H1 (cell line): Measurements from ENCODE around the gene GOLPH3L. TPM values are rescaled to one million over a fixed set of nuclear protein-coding genes. Genes with fewer than 3 reads are reported as not detected.
"Not testable (repeated sequence)": the region's sequence is repeated elsewhere in the genome, so short reads cannot be mapped to it uniquely, and the experiment has no call there.

Source experiments
- CTCF ChIA-PET: fragments of 300-600 bp; sonication (Branson Sonifier 250); formaldehyde crosslinking; loops from one replicate; lab custom pipeline; 2021; ENCODE audit not compliant: partially characterized antibody; lab: Charles Lee
- POLR2A ChIA-PET: fragments of 300-600 bp; sonication (Branson Sonifier 250); formaldehyde crosslinking; loops from one replicate; lab custom pipeline; 2021; ENCODE audit warnings: inconsistent platforms; ENCODE audit not compliant: partially characterized antibody; lab: Charles Lee
- DNase-seq, 2 experiments: peaks; one replicate each; pipeline versions ENCODE4 v3.0.0 to v3.0.0-alpha.2; 2010 to 2022; ENCODE audit warnings: low spot score in 2 of 2, low read depth in 1 of 2, mixed read lengths in 1 of 2
- FAIRE-seq: peaks from 2 replicates; lab custom pipeline; 2011; peaks lifted over from hg19 to GRCh38; lab: Jason Lieb, UNC
- H2AFZ ChIP-seq: 2 replicates; pipeline ENCODE4 v1.8.1; 2012; ENCODE audit warnings: low read length, inconsistent platforms
- H2AK5ac ChIP-seq: 2 replicates; pipeline ENCODE4 v1.6.1; 2013; ENCODE audit warnings: low read depth, low read length
- H2BK120ac ChIP-seq: replicated peaks from 2 replicates; pipeline ENCODE3; 2013; ENCODE audit warnings: low read depth, low read length, inconsistent platforms
- H2BK12ac ChIP-seq: 2 replicates; pipeline ENCODE4 v1.6.1; 2013; ENCODE audit warnings: low read depth, low read length
- H2BK15ac ChIP-seq: 2 replicates; pipeline ENCODE4 v1.6.1; 2013; ENCODE audit warnings: low read length
- H2BK20ac ChIP-seq: 2 replicates; pipeline ENCODE4 v1.6.1; 2013; ENCODE audit warnings: low read length
- H2BK5ac ChIP-seq: 2 replicates; pipeline ENCODE4 v1.6.1; 2013; ENCODE audit warnings: low read depth, low read length
- H3K14ac ChIP-seq: 2 replicates; pipeline ENCODE4 v1.6.1; 2013; ENCODE audit warnings: inconsistent platforms; ENCODE audit not compliant: insufficient read length
- H3K18ac ChIP-seq: 2 replicates; pipeline ENCODE4 v1.6.1; 2013; ENCODE audit warnings: low read length; ENCODE audit errors: extremely low read depth
- H3K23ac ChIP-seq: 2 replicates; pipeline ENCODE4 v1.6.1; 2013; ENCODE audit warnings: inconsistent platforms; ENCODE audit not compliant: insufficient read length
- H3K23me2 ChIP-seq: 2 replicates; pipeline ENCODE4 v1.6.1; 2013; ENCODE audit warnings: low read depth, low read length
- H3K27ac ChIP-seq: 2 replicates; pipeline ENCODE4 v1.6.1; 2011; ENCODE audit warnings: low read depth, low read length, inconsistent platforms
- H3K27me3 ChIP-seq, 4 experiments: replicated peaks in 1 of 4; 1 replicate in 1 of 4; 2 replicates in 3 of 4; pipeline versions ENCODE4 v1.6.1 to v1.8.1; 2011 to 2013; ENCODE audit warnings: low read length in 3 of 4, mild to moderate bottlenecking in 3 of 4, inconsistent platforms in 2 of 4, mixed read lengths in 2 of 4, moderate library complexity in 1 of 4; ENCODE audit not compliant: control insufficient read depth in 3 of 4, insufficient read depth in 3 of 4; ENCODE audit errors: extremely low read depth in 1 of 4
- H3K36me3 ChIP-seq, 4 experiments: 2 replicates each; pipeline versions ENCODE4 v1.6.1 to v1.8.1; 2011 to 2013; ENCODE audit warnings: mild to moderate bottlenecking in 4 of 4, low read length in 3 of 4, moderate library complexity in 2 of 4, control low read depth in 1 of 4, inconsistent platforms in 1 of 4; ENCODE audit not compliant: insufficient read depth in 4 of 4, control insufficient read depth in 2 of 4
- H3K4ac ChIP-seq: replicated peaks from 2 replicates; pipeline ENCODE3; 2013; ENCODE audit warnings: low read length, low read depth, mixed read lengths, inconsistent platforms; ENCODE audit not compliant: insufficient read length
- H3K4me1 ChIP-seq, 4 experiments: replicated peaks in 1 of 4; 1 replicate in 1 of 4; 2 replicates in 3 of 4; pipeline versions ENCODE4 v1.6.1 to v1.8.1; 2011 to 2013; ENCODE audit warnings: low read length in 3 of 4, inconsistent platforms in 2 of 4, mixed read lengths in 1 of 4; ENCODE audit not compliant: insufficient read depth in 4 of 4, control insufficient read depth in 3 of 4
- H3K4me2 ChIP-seq, 2 experiments: 2 replicates each; pipeline versions ENCODE4 v1.6.1 to v1.8.1; 2011 to 2013; ENCODE audit warnings: low read depth in 2 of 2, low read length in 2 of 2, control low read depth in 1 of 2, inconsistent platforms in 1 of 2, mild to moderate bottlenecking in 1 of 2; ENCODE audit not compliant: insufficient read depth in 1 of 2
- H3K4me3 ChIP-seq, 4 experiments: fragments of 200-600, 300-600 bp in 1 of 4; sonication (generic), shearing (Covaris generic), sonication (Bioruptor Twin) in 1 of 4; 2 replicates each; pipeline versions ENCODE4 v1.5.1 to v1.8.1; 2011 to 2016; ENCODE audit warnings: low read length in 4 of 4, low read depth in 3 of 4, control low read depth in 2 of 4, inconsistent platforms in 2 of 4, mild to moderate bottlenecking in 2 of 4, mixed read lengths in 1 of 4, moderate library complexity in 1 of 4; ENCODE audit not compliant: insufficient read depth in 2 of 4; ENCODE audit errors: extremely low read depth in 1 of 4
- H3K56ac ChIP-seq: replicated peaks from 2 replicates; pipeline ENCODE3; 2013; ENCODE audit warnings: low read depth, mild to moderate bottlenecking, mixed read lengths, low read length, inconsistent platforms; ENCODE audit not compliant: insufficient read length
- H3K79me1 ChIP-seq: 2 replicates; pipeline ENCODE4 v1.6.1; 2013; ENCODE audit warnings: low read depth, low read length, control low read depth
- H3K79me2 ChIP-seq, 2 experiments: 2 replicates each; pipeline versions ENCODE4 v1.6.1 to v1.8.1; 2012 to 2013; ENCODE audit warnings: low read length in 2 of 2, mild to moderate bottlenecking in 2 of 2, inconsistent platforms in 1 of 2; ENCODE audit not compliant: insufficient read depth in 2 of 2, control insufficient read depth in 1 of 2
- H3K9ac ChIP-seq, 4 experiments: replicated peaks in 1 of 4; 1 replicate in 1 of 4; 2 replicates in 3 of 4; pipeline versions ENCODE4 v1.6.1 to v1.8.1; 2011 to 2013; ENCODE audit warnings: low read depth in 3 of 4, low read length in 3 of 4, control low read depth in 2 of 4, mild to moderate bottlenecking in 2 of 4, moderate library complexity in 2 of 4, inconsistent platforms in 1 of 4; ENCODE audit errors: extremely low read depth in 1 of 4
- H3K9me3 ChIP-seq, 2 experiments: 2 replicates each; pipeline versions ENCODE4 v1.6.1 to v1.8.1; 2012 to 2013; ENCODE audit warnings: mild to moderate bottlenecking in 2 of 2, moderate library complexity in 2 of 2, control low read depth in 1 of 2, inconsistent platforms in 1 of 2, low read depth in 1 of 2, low read length in 1 of 2, mixed read lengths in 1 of 2; ENCODE audit not compliant: insufficient read depth in 2 of 2
- H4K20me1 ChIP-seq, 2 experiments: replicated peaks in 1 of 2; 2 replicates each; pipeline versions ENCODE3 to v1.8.1; 2011 to 2013; ENCODE audit warnings: inconsistent platforms in 2 of 2, low read length in 2 of 2, mild to moderate bottlenecking in 1 of 2; ENCODE audit not compliant: insufficient read depth in 2 of 2, control insufficient read depth in 1 of 2
- H4K5ac ChIP-seq: 2 replicates; pipeline ENCODE4 v1.6.1; 2013; ENCODE audit warnings: low read length, low read depth, mixed read lengths, inconsistent platforms; ENCODE audit not compliant: insufficient read length
- H4K8ac ChIP-seq: 2 replicates; pipeline ENCODE4 v1.8.0; 2013; ENCODE audit warnings: mild to moderate bottlenecking, moderate library complexity, low read length, inconsistent platforms; ENCODE audit not compliant: insufficient read depth; ENCODE audit errors: extremely low read depth
- H4K91ac ChIP-seq: replicated peaks from 2 replicates; pipeline ENCODE3; 2013; ENCODE audit warnings: low read length, mixed read lengths, inconsistent platforms; ENCODE audit not compliant: insufficient read length
- WGBS, 2 experiments: shearing (Covaris generic) in 1 of 2; methylation state at CpG; one replicate each; pipeline versions ENCODE4 v1.1.6 to v1.1.7; 2013 to 2015; ENCODE audit warnings: low lambda C conversion rate in 2 of 2, mixed read lengths in 2 of 2, inconsistent platforms in 1 of 2, low coverage in 1 of 2, missing lambda C conversion rate in 1 of 2; ENCODE audit not compliant: insufficient replicate concordance in 2 of 2, insufficient coverage in 1 of 2, insufficient read length in 1 of 2; ENCODE audit errors: extremely low coverage in 1 of 2, missing lambda C conversion rate in 1 of 2; 5-methylcytosine and 5-hydroxymethylcytosine counted together
- polyA plus RNA-seq, 7 experiments: library from polyadenylated mRNA; depleted of rRNA in 3 of 7; stranded (reverse) in 5 of 7; unstranded in 2 of 7; fragments of >200 nt in 5 of 7; fragments of 200-250 nt in 2 of 7; gene quantifications; 1 replicate in 5 of 7; 2 replicates in 1 of 7; 4 replicates in 1 of 7; pipeline versions ENCODE4 v1.2.1 to v1.2.3, GENCODE V29; 2011 to 2013; ENCODE audit warnings: missing spikeins in 2 of 7, mixed read lengths in 2 of 7
- total RNA-seq: library from RNA; stranded (reverse); fragmentation: NEBNext Ultra II Directional; extraction: Animal tissue kit (Norgen Biotek cat#: 25700); gene quantifications from 2 replicates; pipeline ENCODE4 v1.2.1, GENCODE V29; 2021

Gene GOLPH3L
- total and polyA plus RNA-seq, 2 of the 8 experiments (the other 6 are each of a cell fraction or from before 2014, with no cell fraction given): 13.3 to 40.8 TPM

DNA sequence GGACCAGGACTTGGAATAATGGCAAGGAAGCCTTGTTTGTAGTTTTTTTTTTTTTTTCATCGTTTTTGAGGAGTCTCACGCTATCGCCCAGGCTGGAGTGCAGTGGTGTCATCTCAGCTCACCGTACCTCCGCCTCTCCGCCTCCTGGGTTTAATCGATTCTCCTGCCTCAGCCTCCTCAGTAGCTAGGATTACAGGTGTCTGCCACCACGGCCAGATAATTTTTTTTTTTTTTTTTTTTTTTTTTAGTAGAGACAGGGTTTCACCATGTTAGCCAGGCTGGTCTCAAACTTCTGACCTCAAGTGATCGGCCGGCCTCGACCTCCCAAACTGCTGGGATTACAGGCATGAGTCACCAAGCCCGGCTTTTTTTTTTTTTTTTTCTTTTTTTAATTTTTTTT, 94.6 kb downstream of the GOLPH3L start:
- H2BK5ac ChIP-seq, H3K23me2 ChIP-seq, H4K91ac ChIP-seq, H3K4me2 ChIP-seq, H3K23ac ChIP-seq, H3K4ac ChIP-seq, H2BK120ac ChIP-seq, H2BK12ac ChIP-seq, H3K27me3 ChIP-seq, H3K36me3 ChIP-seq, FAIRE-seq, H3K9ac ChIP-seq, H3K56ac ChIP-seq, H3K27ac ChIP-seq, H3K79me1 ChIP-seq, H3K18ac ChIP-seq, H3K79me2 ChIP-seq, H4K8ac ChIP-seq, H4K20me1 ChIP-seq, H2BK15ac ChIP-seq, H2BK20ac ChIP-seq, H3K14ac ChIP-seq, H2AFZ ChIP-seq, H4K5ac ChIP-seq, DNase-seq, H3K9me3 ChIP-seq, H3K4me3 ChIP-seq: not testable (repeated sequence)
- 87% methylated on average over 8 of the region's 12 CpGs; no CpG with 5 or more reads in 1 of the 2 experiments for WGBS, 2 experiments
- ChIA-PET POLR2A (interaction anchor here (1.1 to 43.5 kb wide), 3 partner anchors 9 to 33 kb away, joined by 4 to 1380 read pairs (median 125); partner anchors contain the start of genes ADAMTSL4 and MCL1), CTCF (interaction anchor here (0.9 kb wide), 1 partner anchor 9 kb away, joined by 3 read pairs; no protein-coding TSS in a partner anchor)
- Histone ChIP-seq H3K4me1 (peaks cover 5 to 12% (median 9%) of the 10 kb centered on the region in 4 experiments; a peak in 6 of 7 replicates), H2AK5ac (0 out of 2 replicates have a peak overlapping the region, but pooled peaks have one; percentile 53)
